Measurements from ENCODE around the gene DOK3. TPM values are rescaled to one million over a fixed set of nuclear protein-coding genes. Genes with fewer than 3 reads are reported as not detected.

The DOK3 gene
- total and polyA plus RNA-seq, 2 of the 13 experiments (the other 11 are each of a cell fraction or from before 2014, with no cell fraction given): 1.4 to 1.5 TPM

DNA sequence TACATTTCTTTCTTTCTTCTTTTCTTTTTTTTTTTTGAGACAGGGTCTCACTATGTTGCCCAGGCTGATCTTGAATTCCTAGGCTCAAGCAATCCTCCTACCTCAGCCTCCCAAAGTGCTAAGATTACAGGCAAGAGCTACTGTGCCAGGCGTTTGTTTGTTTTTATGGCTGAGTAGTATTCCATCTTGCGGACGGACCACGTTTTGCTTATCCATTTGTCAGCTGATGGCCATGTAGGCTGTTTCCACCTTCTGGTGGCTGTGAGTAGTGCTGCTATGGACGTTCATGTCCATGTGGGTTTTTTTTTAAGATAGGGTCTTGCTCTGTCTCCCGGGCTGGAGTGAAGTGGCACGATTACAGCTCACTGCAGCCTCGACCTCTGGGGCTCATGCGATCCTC is 2.5 kb downstream of the DOK3 start (continued):
- TF ChIP-seq GRHL1 (CRISPR knock-in tag; conservative IDR thresholded peaks at IDR 0.05) (no peak), ZNF503 (CRISPR knock-in tag; IDR thresholded peaks at IDR 0.05) (no peak), CBX1 (IDR thresholded peaks at IDR 0.05; ENCODE audit: low read depth) (no peak), ZNF121 (CRISPR knock-in tag; IDR thresholded peaks at IDR 0.05) (peak; percentile 59), MED13 (CRISPR knock-in tag; IDR thresholded peaks at IDR 0.05) (no peak), TBL1XR1 (IDR thresholded peaks at IDR 0.05; ENCODE audit: borderline replicate concordance, low read length, partially characterized antibody) (no peak), TBP (CRISPR knock-in tag; IDR thresholded peaks at IDR 0.05) (no peak), KLF13 (CRISPR knock-in tag; IDR thresholded peaks at IDR 0.05) (no peak), PHF5A (CRISPR knock-in tag; IDR thresholded peaks at IDR 0.05; ENCODE audit: low read depth, unreplicated experiment) (no peak), ZNF782 (CRISPR knock-in tag; IDR thresholded peaks at IDR 0.05; ENCODE audit: borderline replicate concordance) (no peak), CCDC6 (CRISPR knock-in tag; IDR thresholded peaks at IDR 0.05) (no peak), STAG1 (CRISPR knock-in tag; IDR thresholded peaks at IDR 0.05) (peak; percentile 29; the same call in 1 of the 2 replicates), KLF6 (CRISPR knock-in tag; IDR thresholded peaks at IDR 0.05) (no peak), BCL6 (CRISPR knock-in tag; IDR thresholded peaks at IDR 0.05) (no peak), ZFP36L1 (CRISPR knock-in tag; IDR thresholded peaks at IDR 0.05) (no peak), ZNF251 (CRISPR knock-in tag; IDR thresholded peaks at IDR 0.05) (no peak), ETS1 (CRISPR knock-in tag; IDR thresholded peaks at IDR 0.05) (no peak), ZFP41 (CRISPR knock-in tag; IDR thresholded peaks at IDR 0.05; ENCODE audit: borderline replicate concordance) (no peak), ETV6 (CRISPR knock-in tag; conservative IDR thresholded peaks at IDR 0.05) (no peak), ZNF720 (CRISPR knock-in tag; IDR thresholded peaks at IDR 0.05) (no peak)
- TF ChIP-seq, protein P1, sequence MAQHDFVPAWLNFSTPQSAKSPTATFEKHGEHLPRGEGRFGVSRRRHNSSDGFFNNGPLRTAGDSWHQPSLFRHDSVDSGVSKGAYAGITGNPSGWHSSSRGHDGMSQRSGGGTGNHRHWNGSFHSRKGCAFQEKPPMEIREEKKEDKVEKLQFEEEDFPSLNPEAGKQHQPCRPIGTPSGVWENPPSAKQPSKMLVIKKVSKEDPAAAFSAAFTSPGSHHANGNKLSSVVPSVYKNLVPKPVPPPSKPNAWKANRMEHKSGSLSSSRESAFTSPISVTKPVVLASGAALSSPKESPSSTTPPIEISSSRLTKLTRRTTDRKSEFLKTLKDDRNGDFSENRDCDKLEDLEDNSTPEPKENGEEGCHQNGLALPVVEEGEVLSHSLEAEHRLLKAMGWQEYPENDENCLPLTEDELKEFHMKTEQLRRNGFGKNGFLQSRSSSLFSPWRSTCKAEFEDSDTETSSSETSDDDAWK (CRISPR knock-in tag; IDR thresholded peaks at IDR 0.05): no peak
- TF ChIP-seq, protein P2, sequence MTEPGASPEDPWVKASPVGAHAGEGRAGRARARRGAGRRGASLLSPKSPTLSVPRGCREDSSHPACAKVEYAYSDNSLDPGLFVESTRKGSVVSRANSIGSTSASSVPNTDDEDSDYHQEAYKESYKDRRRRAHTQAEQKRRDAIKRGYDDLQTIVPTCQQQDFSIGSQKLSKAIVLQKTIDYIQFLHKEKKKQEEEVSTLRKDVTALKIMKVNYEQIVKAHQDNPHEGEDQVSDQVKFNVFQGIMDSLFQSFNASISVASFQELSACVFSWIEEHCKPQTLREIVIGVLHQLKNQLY (CRISPR knock-in tag; IDR thresholded peaks at IDR 0.05): no peak
